ENCODE data around the gene EDA.

GRCh38 chrX:69603566-69604194 is 12.2 kb upstream of the EDA start:
- TF ChIP-seq POLR2AphosphoS5 (IDR thresholded peaks at IDR 0.05; ENCODE audit: low read depth, low read length) (no peak), POLR2A (IDR thresholded peaks at IDR 0.05; ENCODE audit: borderline replicate concordance, extremely low read depth, insufficient read depth, insufficient read length) (no peak), SP1 (IDR thresholded peaks at IDR 0.05; ENCODE audit: low read depth) (no peak), CTCF (IDR thresholded peaks at IDR 0.05 in 2 of 3, conservative IDR thresholded peaks at IDR 0.05 in 1 of 3; ENCODE audit: borderline replicate concordance in 1 of 3, insufficient read depth in 1 of 3, low read depth in 2 of 3, low read length in 2 of 3) (no peak), RAD21 (IDR thresholded peaks at IDR 0.05; ENCODE audit: low read depth) (no peak)
